PC-3 (cell line): Measurements from ENCODE around the gene SEC14L3.

Experiments used
- EZH2 ChIP-seq: fragments of 300-600 bp; sonication (generic); IDR thresholded peaks from one replicate; pipeline ENCODE4 v1.6.1; 2017; ENCODE audit warnings: antibody characterized with exemption, mild to moderate bottlenecking, low read length; ENCODE audit not compliant: unreplicated experiment
- EZH2phosphoT487 ChIP-seq: fragments of 300-600 bp; sonication (generic); IDR thresholded peaks from 2 replicates; pipeline ENCODE4 v1.6.1; 2018; ENCODE audit warnings: mild to moderate bottlenecking, antibody characterized with exemption, low read length, borderline replicate concordance
- TF ChIP-seq, protein P1 (sequence below): fragments of 300-600 bp; sonication (generic); conservative IDR thresholded peaks from 2 replicates; pipeline ENCODE4 v1.5.1; 2017; ENCODE audit warnings: antibody characterized with exemption, low read depth, mild to moderate bottlenecking, low read length

DNA sequence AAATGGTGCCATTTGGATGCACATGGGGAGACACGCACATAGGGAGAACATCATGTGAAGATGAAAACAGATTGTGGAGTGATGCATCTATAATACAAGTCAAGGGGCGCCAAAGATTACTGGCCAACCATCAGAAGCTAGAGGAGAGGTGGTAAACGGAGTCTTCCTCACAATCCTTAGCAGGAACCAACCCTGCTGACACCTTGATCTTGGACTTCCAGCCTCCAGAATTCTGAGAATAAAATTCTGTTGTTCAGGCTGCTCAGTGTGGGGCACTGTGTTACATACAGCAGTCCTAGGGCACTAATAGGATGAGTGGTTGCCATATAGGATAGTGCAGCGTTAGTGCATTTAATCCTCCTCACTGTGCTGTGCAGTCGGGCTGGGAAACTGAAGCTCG is 41.6 kb upstream of the SEC14L3 start:
- TF ChIP-seq, protein P1, sequence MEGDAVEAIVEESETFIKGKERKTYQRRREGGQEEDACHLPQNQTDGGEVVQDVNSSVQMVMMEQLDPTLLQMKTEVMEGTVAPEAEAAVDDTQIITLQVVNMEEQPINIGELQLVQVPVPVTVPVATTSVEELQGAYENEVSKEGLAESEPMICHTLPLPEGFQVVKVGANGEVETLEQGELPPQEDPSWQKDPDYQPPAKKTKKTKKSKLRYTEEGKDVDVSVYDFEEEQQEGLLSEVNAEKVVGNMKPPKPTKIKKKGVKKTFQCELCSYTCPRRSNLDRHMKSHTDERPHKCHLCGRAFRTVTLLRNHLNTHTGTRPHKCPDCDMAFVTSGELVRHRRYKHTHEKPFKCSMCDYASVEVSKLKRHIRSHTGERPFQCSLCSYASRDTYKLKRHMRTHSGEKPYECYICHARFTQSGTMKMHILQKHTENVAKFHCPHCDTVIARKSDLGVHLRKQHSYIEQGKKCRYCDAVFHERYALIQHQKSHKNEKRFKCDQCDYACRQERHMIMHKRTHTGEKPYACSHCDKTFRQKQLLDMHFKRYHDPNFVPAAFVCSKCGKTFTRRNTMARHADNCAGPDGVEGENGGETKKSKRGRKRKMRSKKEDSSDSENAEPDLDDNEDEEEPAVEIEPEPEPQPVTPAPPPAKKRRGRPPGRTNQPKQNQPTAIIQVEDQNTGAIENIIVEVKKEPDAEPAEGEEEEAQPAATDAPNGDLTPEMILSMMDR: no peak
- TF ChIP-seq EZH2 (no peak), EZH2phosphoT487 (no peak)
